ENCODE results near the gene CCDC9B.

- no peak for TF ChIP-seq CTCF (IDR thresholded peaks at IDR 0.05)
- TF ChIP-seq POLR2A (IDR thresholded peaks at IDR 0.05), result no peak
- TF ChIP-seq EP300 (IDR thresholded peaks at IDR 0.05), result no peak
- TF ChIP-seq POLR2AphosphoS5 (IDR thresholded peaks at IDR 0.05), result no peak
These were observed 18.0 kb upstream of the CCDC9B start for GRCh38 chr15:40358471-40359353.

Measured in upper lobe of left lung (tissue), 4 donors.